ENCODE measurements around the gene ZDHHC14.

DNA sequence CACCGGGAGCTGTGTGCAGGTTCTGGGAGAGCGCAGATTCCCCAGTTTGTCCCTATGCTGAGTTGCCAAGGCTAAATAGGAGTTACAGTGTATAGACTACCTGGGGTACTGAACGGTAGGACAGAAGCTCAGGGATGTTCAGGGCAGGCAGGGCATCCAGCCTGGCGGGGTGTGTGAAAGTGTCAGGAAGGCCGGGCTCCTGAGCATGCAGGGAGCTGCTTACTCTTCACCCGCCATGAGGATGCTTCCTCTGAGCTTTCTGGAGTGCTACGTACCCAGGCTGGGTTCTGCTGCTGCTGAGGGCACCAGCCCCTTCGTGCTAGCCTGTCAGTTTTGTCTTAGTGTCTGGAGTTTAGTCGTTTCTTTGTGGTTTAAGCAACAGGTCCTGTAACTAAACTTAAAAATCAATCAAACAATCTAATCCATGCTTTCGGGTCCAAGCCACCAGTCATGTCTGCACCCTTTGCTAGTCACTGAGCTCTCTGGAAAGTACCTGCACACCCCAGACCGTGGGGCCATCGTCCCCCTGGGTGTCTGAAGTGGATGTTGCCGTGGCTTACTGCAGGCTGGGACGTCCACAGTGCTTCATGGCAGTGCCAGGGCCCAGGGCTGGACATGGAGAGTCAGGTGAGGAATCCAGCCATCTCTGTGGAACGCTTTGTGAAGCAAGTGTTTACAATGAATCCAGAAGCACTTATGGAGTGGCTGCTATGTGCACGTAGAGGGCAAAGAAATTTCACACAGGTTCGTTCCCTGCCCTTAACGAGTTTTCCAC lies 221.7 kb downstream of the ZDHHC14 start:
- TF ChIP-seq, protein P1, sequence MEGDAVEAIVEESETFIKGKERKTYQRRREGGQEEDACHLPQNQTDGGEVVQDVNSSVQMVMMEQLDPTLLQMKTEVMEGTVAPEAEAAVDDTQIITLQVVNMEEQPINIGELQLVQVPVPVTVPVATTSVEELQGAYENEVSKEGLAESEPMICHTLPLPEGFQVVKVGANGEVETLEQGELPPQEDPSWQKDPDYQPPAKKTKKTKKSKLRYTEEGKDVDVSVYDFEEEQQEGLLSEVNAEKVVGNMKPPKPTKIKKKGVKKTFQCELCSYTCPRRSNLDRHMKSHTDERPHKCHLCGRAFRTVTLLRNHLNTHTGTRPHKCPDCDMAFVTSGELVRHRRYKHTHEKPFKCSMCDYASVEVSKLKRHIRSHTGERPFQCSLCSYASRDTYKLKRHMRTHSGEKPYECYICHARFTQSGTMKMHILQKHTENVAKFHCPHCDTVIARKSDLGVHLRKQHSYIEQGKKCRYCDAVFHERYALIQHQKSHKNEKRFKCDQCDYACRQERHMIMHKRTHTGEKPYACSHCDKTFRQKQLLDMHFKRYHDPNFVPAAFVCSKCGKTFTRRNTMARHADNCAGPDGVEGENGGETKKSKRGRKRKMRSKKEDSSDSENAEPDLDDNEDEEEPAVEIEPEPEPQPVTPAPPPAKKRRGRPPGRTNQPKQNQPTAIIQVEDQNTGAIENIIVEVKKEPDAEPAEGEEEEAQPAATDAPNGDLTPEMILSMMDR (IDR thresholded peaks at IDR 0.05), result no peak
- no peak for TF ChIP-seq ZFX (IDR thresholded peaks at IDR 0.05; ENCODE audit: borderline replicate concordance)

Measured in 22Rv1 (cell line).